MM.1S (cell line): ENCODE results near the gene PTCH2.

Experiments
- EZH2 ChIP-seq: fragments of 300-600 bp; sonication (generic); optimal IDR thresholded peaks from 2 replicates; pipeline ENCODE3; 2017; ENCODE audit warnings: low read depth, mild to moderate bottlenecking, antibody characterized with exemption, low read length, mixed read lengths
- TF ChIP-seq, protein P1 (sequence below): fragments of 300-600 bp; sonication (generic); IDR thresholded peaks from 2 replicates; pipeline ENCODE4 v1.5.1; 2016; ENCODE audit warnings: antibody characterized with exemption, low read length, mixed read lengths

GRCh38 chr1:44778705-44779576, 64.1 kb downstream of the PTCH2 start:
- no peak for TF ChIP-seq EZH2
- TF ChIP-seq, protein P1, sequence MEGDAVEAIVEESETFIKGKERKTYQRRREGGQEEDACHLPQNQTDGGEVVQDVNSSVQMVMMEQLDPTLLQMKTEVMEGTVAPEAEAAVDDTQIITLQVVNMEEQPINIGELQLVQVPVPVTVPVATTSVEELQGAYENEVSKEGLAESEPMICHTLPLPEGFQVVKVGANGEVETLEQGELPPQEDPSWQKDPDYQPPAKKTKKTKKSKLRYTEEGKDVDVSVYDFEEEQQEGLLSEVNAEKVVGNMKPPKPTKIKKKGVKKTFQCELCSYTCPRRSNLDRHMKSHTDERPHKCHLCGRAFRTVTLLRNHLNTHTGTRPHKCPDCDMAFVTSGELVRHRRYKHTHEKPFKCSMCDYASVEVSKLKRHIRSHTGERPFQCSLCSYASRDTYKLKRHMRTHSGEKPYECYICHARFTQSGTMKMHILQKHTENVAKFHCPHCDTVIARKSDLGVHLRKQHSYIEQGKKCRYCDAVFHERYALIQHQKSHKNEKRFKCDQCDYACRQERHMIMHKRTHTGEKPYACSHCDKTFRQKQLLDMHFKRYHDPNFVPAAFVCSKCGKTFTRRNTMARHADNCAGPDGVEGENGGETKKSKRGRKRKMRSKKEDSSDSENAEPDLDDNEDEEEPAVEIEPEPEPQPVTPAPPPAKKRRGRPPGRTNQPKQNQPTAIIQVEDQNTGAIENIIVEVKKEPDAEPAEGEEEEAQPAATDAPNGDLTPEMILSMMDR, result no peak
